HG03442 (cell line): Measurements from ENCODE around the gene UVRAG.

ENCODE experiments used
- ATAC-seq: cut with Tn5 transposase; IDR thresholded peaks from one replicate; pipeline ENCODE4 v1.9.1; 2021; ENCODE audit warnings: mild to moderate bottlenecking, moderate library complexity; ENCODE audit not compliant: unreplicated experiment

Gene UVRAG

DNA sequence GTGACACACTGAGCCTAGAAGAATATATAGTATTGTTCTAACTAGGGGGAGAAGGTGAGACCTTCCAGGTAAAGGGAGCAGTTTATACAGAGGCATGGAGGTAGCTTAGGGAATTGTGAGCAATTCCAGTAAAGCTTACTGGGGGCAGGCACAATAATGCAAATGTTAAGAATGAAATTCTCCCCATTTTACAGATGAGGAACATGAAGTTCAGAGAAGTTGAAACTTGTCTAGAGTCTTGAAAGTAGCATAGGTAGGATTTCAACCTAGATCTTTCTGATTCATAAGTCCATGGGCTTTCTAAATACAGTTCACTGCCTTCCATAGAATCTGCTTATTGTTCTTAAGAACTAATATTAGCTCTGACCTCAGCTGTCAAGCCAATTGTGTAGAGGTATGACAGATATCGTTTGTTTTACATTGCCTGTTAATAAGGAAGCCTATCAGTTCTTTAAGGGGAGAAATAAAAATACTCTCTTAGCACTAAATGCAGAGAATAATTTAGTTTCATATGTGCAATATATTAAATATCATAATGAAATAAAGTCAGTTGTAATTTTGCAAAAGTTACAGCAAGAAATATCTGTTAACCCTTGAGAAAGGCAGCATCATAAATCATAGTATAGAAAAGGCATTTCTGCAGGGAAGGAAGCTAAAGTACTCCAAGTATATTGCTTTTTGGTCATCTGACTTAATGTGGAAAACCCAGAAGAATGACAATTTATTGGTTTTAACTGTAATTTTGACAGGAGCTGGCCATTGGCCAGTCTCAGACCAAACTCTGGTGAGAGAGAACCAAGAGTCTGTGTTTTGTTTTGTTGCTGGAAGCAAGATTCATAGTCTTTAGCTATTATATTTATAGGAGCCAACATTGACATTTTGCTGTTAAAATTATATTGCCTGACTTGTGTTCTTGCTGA is 181.8 kb downstream of the UVRAG start:
- no peak for ATAC-seq

DNA sequence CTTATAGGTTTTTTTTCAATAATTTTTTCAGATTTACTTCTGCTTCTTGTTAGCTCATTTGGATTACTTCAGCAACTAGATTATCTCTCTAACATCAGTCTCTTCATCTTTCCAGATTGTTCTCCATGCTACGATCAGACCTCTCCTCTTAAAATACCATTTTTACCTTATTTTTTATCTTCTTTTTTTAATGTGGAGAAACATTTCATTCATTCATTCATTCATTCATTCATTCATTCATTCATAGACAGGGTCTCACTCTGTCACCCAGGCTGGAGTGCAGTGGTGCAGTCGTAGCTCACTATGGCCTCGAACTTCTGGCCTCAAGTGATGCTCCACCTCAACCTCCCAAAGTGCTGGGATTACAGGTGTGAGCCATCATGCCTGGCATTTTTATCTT is 189.4 kb downstream of the UVRAG start:
- ATAC-seq: no peak

DNA sequence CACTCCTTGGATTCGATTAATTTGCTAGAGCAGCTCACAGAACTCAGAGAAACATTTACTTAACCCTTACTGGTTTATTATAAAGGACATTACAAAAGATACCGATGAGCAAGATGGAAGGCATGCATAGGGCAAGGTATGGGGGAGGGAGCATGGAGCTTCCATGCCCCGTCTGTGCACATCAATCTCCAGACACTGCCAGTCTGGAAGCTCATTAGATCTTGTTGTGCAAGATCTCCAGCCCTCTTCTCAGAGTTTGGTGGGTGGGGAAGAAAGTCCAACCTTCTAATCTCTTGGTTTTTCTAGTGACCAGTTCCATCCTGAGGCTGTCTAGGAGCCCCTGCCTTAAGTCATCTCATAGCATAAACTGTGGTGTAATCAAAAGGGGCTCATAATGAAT is 190.7 kb downstream of the UVRAG start:
- ATAC-seq: no peak

DNA sequence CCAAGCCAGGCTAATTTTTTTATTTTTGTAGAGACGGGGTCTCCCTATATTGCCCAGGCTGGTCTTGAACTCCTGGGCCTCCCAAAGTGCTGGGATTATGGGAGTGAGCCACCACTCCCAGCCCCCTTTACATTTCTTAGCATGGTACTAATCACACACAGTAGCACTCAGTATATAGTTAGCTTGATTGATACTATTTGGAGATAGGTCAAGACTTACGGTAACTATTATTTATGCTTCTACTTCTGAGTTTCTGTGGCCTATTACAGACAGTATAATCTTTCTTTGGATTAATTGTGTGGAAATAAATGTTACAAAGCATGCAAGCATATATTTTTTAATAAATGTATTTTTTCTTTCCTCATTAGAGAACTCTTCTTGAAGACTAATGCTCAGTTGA is 192.2 kb downstream of the UVRAG start:
- no peak for ATAC-seq

DNA sequence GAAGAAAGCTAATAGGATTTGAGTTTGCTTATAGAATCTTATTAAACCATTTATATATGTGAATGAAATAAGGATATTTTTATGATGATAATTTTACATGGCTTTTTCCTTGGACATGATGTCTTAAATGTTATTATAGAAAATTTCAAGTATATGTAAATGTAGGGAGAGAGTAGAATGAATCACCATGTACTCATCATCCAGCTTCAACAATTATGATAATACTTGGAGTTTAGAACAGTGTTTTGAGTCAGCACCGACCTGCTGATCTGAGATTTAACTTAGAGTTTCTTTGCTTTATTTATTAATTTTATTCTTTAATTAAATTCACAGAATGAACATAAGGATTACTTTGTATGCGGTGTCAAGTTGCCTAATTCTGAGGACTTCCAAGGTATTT is 193.5 kb downstream of the UVRAG start:
- no peak for ATAC-seq

DNA sequence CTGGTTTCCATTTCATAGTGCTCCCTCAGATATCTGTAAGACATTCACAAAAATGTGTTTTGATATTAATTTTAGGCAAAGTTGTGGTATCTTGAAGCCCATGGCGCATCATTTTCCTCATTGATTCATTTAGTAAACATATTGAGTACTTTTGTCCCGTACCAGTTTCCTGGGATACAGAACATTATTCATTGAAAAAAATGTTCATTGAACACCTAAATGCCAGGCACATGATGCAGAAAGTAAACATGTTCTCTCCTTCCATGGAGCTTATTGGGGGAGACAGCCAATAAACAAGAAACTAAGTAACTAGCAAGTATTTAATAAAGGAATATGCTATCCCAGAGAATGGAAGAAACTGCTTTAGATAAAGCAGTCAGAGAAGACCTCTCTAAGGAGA is 195.0 kb downstream of the UVRAG start:
- no peak for ATAC-seq

DNA sequence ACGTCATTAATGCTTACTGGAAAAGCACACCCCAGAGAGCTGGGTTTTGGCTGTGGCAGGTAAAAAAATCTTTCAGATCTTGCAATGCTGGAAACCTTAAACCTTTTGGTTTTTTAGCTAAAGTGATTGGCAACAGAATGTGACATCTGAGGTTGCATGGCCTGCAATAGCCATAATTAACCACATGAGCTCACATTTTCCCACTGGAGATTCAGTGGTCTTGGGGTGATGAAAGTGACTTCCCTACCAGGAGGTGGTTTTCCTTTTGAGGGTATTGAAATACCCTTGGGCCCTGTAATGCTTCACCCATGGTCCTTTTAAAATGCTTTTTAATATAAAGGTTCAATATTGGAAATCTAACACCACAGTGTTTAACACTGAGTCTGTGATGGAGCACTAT is 198.5 kb downstream of the UVRAG start:
- ATAC-seq: no peak

DNA sequence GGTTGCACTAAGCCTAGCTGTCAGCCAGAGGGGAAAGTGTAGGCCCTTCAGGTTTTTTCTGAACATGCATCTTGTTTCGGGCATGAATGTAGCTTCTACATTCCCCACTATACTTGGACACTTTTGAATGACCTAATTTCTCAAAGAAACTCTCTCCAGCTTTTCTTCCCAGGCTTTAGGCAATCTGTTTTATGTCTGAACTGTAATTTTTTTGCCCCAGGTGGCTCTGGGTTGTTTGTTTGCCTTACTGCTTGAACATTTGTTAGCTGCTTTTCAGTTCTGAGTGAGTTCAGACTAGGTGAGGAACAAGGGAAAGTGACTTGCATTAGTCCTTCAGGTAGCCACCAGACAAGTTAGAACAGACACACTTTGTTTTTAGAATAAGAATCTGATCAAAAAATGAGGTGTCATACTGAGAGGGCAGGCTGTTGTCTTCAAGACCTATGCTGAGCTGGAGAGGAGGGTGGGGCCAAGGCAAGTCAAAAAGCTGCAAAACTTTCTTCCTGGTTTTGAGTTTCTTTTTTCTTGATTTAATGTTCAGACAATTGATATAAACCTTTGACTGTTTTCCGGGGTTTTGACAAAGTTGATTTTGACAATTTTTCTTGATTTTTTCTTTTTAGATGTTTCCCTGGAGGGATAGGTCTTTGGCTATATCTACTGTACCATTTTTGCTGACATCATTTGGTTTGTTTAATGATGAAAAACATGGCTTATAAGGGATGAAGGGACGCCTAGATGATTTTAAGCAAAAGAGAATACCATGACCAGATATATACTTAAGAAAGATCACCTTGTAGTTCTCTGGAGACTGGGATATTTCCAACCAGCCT is 208.4 kb downstream of the UVRAG start:
- no peak for ATAC-seq

DNA sequence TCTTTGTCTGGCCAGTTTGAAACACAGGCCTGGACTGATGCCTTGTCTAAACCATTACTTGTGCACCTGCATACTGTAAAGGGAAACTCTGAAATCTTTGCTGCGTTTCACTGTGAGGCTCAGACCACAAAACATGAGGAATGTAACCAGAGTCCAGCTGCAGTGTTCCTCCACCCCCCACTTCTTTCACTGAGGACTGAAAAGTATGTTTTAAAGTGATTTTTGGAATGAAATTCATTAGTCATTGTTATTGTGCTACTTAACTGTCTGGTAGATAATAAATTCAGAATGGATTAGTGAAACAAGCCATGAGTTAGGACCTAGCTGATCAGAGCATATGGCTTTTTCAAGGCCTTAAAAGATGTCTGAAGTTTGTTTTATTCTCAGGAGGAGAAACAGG is 210.1 kb downstream of the UVRAG start:
- ATAC-seq: no peak

DNA sequence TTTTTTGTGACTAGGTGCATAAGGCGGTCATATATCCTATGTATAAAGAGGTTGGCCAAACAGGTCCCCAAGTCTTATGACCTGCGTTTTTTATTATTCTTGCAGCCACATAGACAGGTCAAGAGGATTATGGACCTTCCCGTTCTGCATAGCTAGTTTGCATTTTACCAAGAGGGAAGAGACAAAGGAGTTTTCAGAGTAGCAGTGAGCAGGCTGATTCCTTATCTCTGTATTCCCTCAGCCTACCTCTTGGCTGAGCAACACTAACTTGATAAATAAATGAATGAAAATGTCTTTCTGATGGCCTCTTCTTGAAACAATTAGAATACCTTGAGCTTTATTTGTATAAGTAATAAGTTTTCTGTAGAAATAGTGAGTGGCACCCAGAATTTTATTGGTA is 210.8 kb downstream of the UVRAG start:
- ATAC-seq: no peak

DNA sequence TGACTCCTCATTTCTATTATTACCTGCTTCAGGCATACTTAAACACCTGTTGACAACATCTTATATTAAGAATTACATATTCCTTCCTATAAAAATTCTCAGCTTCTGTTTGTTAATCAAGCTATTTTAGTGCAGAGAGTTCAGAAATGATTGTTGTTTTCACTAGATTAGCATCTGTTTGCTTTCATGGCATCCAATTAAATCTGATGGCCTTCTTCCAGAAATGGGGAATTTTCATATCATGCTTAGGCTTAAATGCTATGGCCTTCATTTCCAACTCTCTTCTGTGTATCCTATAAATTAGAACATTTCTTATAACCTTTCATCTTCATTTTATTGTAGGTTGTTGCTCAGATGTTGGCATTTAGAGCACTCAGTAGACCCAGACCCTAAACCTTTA is 211.3 kb downstream of the UVRAG start:
- no peak for ATAC-seq

DNA sequence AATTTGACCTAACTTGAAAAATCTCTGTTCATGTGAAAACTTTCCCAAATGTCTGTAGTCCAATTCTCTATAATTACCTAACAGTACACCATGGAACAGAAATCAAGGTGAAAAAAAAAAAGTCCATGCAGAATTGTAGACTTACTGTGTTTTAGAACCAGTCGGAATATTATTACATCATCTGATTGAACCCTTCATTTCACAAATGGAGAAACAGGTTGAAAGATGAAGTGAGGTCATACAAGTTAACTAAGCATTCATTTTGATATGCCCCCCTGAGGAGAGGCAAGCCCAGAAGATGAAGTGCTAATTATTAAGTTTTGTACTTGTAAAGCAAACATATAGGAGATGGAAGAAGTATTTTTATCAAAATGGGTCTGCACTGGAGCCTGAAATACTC is 211.9 kb downstream of the UVRAG start:
- ATAC-seq: no peak

DNA sequence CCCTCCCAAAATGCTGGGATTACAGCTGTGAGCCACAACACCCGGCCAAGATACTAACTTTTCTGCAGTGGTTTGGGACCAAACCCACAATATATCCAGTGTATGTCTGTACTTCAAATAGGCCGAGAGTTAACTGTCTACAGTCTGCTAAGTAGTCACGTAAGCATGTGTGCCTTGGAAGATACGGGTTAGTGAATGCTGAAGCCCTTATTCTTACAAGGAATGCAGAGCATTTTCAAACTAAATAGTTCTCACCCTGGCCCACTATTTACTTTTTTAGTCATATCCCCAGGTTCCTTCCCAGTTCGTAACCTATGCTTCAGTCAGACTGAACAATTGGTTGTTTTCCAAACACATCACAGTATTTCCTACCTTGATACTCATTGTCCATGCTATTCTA is 215.3 kb downstream of the UVRAG start:
- no peak for ATAC-seq

DNA sequence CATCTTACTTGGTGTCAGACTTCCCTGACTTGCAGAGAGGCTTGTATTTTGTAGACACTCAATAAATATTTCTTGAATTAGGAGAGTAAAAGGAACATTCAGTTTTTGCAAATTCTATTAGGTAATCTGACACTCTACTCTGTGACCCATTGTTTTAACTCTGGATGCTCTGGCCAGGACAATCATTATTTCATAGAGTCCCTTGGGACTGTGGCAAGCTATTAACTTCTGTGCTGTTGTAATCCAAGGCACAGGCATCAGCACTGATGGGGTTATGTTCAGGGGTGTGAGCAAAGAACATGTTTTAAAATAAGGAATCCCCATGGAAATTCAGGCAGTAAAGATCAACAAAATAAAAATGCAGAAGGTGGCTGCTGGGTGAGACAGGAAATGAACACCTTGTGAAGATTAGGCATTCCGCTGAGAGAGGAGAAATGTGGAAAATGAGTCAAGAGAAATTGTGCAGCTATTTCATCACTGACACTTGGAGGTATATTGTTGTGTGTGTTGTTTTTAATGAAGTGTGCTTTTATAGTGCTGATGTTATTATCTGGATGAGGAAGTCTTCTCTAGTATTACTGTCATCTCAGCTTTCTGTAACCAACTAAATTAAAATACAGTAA is 216.1 kb downstream of the UVRAG start:
- no peak for ATAC-seq

DNA sequence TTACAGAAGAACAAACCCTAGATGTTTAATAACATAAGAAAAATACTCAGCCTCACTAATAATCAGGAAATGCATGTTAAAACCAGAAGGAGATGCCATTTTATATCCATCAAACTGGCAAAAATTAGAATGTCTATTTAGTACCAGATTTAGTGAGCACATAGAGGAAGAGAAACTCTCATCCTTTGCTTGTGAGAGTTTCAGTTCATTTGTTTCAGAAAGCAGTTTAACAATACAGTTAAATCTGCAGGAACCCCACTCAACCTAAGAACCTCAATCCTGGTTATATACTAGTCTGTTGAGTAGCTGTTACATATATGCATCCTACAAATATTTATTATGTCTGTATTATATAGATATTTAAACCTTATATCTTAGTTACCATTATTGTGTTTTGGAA is 218.7 kb downstream of the UVRAG start:
- ATAC-seq: no peak

DNA sequence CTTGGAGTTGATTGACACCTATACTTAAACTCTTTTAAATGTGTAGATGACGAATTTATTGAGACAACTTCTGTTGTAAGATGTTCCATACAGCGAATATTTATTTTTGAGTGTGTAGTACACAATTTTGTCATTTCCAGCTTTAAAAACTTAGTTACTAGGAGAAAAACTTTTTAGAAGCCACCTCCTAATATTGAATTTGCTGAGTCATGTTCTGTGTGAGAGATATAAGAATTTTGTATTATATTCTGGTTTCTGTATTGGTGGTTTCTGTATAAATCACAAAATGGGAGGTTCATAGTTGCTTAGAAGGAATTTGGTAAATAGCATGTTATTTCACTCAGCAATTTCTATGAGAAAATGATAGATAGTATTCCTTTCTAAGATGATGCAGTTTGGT is 220.0 kb downstream of the UVRAG start:
- no peak for ATAC-seq

DNA sequence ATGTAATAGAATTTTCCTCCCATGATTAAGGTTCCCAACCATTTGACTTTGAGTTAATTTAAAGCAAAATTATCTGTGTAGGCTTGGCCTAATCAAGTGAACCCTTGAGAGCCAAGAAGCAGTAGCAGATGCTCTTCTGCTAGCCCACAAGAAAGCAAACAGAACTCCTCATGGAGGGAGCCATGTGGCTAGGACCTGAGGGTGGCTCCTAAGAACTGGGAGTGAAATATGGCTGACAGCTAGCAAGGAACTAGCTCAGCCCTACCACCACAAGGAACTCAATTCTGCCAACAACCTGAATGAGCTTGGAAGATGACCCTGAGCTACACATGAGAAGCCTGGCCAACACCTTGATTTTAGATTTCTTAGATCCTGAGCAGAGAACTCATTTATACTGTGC is 223.6 kb downstream of the UVRAG start:
- ATAC-seq: no peak

DNA sequence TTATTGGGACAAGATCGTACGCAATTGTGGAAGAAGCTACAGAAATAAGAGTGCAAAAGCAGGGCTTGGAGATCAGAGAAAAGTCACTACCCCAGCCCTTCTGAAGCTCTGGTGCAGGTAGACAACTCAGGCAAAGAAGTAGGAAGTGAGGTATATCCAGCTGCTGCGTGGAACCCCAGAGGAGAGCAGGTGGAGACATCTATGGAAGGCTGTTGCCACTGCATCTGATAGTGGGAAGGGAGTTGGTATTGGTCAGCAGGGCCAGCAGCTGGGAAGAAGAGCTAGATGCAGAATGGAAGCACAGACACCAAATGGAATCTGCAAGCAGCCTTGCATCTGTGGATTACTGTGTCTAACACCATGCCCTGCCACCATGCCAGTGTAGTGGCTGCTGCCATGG is 226.2 kb downstream of the UVRAG start:
- ATAC-seq: no peak

DNA sequence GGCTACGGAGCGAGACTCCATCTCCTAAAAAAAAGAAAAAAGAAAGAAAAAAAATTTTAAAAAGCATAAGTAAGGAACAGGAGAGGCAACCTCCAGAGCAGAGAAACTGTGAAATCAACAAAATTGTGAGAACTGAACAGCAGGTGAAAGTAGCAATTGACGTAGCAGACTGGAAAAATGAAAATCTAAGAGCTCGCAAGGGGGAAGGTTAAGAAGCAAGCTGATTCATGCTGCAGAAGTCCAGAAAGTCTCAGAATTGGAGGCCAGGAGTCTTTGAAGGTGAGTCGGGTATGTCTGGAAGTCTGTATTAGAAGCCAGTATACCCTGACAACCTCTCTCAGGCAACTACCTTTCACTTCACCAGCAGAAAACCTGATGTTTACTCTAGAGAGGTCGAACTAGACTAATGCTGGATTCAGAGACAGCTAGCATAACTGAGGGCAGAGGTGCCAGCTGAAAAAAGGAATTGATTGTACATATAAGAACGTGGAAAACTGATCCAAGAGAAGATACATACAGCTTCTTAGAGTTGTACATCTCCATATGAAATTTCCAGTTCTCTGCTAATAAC is 229.8 kb downstream of the UVRAG start:
- ATAC-seq: no peak

DNA sequence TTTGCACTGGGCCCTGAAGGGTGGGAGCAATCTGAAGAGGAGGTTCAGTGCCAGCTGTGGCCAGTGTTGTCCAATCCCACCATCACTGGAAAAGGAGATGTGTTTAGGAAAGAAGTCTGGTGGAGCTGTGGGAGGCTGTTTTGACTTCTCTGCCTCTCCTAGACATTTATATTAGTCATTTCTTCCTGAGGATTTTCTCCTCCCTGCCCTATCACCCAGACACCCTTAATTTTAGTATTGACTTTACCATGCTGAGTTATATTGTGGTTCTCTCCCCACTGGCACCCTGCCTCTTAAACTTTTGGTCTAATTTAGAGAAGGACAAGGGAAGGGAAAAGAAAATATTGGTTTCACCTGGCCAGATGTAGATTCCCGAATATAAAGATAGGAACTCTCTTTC is 232.2 kb downstream of the UVRAG start:
- ATAC-seq: no peak

DNA sequence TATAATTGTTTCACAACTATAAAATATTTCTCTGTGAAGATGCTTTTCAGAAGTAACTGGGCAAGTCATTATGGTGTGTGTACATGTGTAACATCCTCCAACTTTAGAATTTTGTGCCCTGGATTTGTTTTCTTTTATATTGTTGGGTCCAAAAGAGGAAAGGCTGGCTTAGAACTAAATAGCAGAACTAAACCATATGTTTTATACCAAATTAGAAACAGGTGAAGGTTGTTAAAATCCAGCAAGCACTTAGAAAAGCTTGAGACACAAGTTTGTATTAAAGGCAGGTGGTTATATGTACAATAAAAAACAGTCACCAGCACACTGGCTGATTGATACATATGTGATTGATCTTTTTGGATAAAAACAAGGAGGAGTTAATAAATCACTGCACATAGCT is 232.8 kb downstream of the UVRAG start:
- ATAC-seq: no peak
